Immature natural killer cell (primary cell): ENCODE data around the gene HDAC4. TPM values are rescaled to one million over a fixed set of nuclear protein-coding genes. Genes with fewer than 3 reads are reported as not detected.

Experiments
- DNase-seq, 3 donors: peaks; one replicate each; pipeline ENCODE4 v3.0.0; 2022; ENCODE audit warnings: mixed read lengths in 1 of 3
- H3K27ac Mint-ChIP-seq, 6 donors: one replicate each; pipeline ENCODE4 v1.8.0; 2020; ENCODE audit warnings: mixed read lengths in 6 of 6, mild to moderate bottlenecking in 5 of 6, inconsistent platforms in 4 of 6, moderate library complexity in 3 of 6
- H3K27me3 Mint-ChIP-seq, 3 donors: one replicate each; pipeline ENCODE4 v1.8.0; 2020 to 2021; ENCODE audit warnings: low read depth in 3 of 3, mild to moderate bottlenecking in 3 of 3, mixed read lengths in 3 of 3, moderate library complexity in 3 of 3, inconsistent platforms in 1 of 3
- H3K36me3 Mint-ChIP-seq, 3 donors: one replicate each; pipeline ENCODE4 v1.8.0; 2020; ENCODE audit warnings: mixed read lengths in 3 of 3, inconsistent platforms in 2 of 3, mild to moderate bottlenecking in 2 of 3
- H3K4me1 Mint-ChIP-seq, 2 donors: one replicate each; pipeline ENCODE4 v1.8.0; 2020; ENCODE audit warnings: inconsistent platforms in 2 of 2, mild to moderate bottlenecking in 2 of 2, mixed read lengths in 2 of 2, moderate library complexity in 1 of 2
- H3K4me3 Mint-ChIP-seq, 5 donors: one replicate each; pipeline ENCODE4 v1.8.0; 2020; ENCODE audit warnings: mild to moderate bottlenecking in 5 of 5, mixed read lengths in 5 of 5, inconsistent platforms in 3 of 5, moderate library complexity in 3 of 5
- H3K9me3 Mint-ChIP-seq, 6 donors: one replicate each; pipeline ENCODE4 v1.8.0; 2020; ENCODE audit warnings: mild to moderate bottlenecking in 6 of 6, mixed read lengths in 6 of 6, inconsistent platforms in 4 of 6, moderate library complexity in 3 of 6
- polyA plus RNA-seq, 3 donors: library from polyadenylated mRNA; unstranded; fragments of 300-500 nt; fragmentation: Illumina TruSeq; gene quantifications; one replicate each; pipeline ENCODE4 v1.2.3, GENCODE V29; 2021

Gene HDAC4
- polyA plus RNA-seq, 3 donors from 2014 or later, result 1.9 to 8.1 (median 5.1) TPM

DNA sequence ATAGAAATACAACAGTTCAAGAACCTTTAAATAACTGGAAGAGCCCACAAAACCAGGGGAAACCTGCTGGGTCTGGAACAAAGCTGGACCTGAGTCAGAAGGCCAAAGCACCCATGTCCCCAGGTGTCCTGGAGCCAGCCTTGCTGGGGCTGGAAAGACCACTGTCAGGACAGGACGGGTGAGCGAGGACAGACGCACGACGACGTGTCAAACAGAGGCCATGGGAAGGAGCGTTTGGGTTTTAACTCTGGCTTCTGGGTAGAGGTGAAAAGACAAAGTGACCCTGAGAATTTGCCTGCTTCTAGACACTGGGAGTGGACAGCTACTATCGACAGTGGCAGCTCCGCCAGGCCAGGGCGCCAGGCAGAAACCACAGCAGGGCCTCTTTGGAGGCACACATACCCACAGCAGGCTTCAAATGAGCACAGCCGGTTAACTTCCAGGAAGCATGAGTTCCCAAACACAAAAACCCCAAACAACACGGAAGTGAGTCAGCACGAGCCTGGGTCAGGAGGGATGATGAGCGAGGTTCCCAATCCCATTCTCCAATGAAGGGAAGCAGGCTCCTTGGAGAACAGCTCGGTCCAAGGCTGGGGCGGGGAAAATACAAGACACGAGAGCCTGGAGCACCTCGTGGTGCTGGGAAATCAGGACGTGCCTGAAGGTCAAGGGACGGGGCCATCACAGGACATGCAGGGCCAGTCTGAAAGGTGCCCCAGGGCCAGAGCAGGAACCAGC, 344.9 kb downstream of the HDAC4 start:
- no peak for DNase-seq
- Mint-ChIP-seq H3K27me3 (no peaks in the 10 kb centered on the region), H3K9me3 (no peaks in the 10 kb centered on the region), H3K4me3 (no peak overlapping the region), H3K27ac (peak overlapping the region in 2 of 6 donors; percentile 20 to 80), H3K36me3 (peaks cover 4 to 10% (median 9%) of the 10 kb centered on the region in 3 donors), H3K4me1 (peaks cover 1 to 7% of the 10 kb centered on the region in 2 donors)

DNA sequence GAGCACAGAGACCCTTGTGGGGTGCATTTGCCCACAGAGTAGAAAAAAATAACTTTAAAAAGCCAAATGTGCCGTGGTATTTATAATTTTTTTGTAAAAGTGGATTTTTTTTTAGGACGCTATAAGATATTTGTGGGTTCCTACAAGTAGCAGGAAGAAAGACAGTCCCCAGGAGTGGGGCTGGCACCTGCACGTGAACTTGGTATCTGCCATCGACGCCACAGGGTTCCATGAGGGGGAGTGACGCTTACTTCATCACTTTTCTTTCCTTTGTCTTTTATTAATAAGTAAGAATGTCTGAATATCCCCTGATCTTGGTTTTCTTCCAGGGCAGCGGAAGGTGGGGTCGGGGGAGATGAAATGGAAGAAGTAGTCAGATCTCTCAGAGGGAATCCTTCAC, 345.9 kb downstream of the HDAC4 start:
- no peaks in the 10 kb centered on the region for H3K9me3 Mint-ChIP-seq
- H3K27me3 Mint-ChIP-seq, result no peaks in the 10 kb centered on the region
- H3K4me3 Mint-ChIP-seq, result no peak overlapping the region
- peaks cover under 1 to 1% of the 10 kb centered on the region in 2 donors for H3K4me1 Mint-ChIP-seq
- no peak for DNase-seq
- peaks cover 4 to 10% (median 8%) of the 10 kb centered on the region in 3 donors for H3K36me3 Mint-ChIP-seq
- no peak overlapping the region for H3K27ac Mint-ChIP-seq

DNA sequence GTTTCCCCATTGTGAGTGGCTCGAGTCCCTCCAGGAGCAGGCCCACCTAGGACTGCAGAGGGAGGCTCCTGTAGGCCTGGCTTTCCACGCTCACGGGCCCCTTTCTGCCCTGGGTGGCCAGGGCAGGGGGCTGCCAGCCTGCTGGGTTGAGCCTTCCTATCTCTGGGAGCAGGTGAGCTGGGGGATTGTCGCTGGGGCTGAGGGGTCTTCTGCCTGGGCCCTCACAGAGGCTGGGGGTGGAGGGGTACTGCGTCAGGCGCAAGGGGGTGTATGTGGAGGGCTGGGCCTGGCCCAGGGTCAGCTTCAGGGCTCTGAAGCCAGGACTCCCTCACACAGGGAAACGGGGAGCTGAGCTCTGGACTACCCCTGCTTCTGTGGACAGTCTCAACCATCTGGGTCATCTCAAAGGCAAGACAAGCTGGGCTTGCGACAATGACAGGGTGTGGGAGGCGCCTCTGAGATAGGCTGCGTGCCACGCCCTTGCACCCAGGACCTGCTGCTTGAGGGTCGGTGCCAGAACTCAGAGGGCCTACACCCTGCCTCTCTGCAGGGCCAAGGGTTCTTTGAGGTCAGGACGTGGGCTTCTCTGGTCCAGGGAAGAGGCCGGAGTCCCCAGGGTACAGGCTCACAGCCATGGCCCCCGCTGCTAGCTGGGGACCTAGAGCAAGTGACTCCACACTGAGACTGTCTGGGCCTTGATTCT, 346.9 kb downstream of the HDAC4 start:
- H3K4me1 Mint-ChIP-seq, result no peaks in the 10 kb centered on the region
- H3K9me3 Mint-ChIP-seq, result no peaks in the 10 kb centered on the region
- H3K36me3 Mint-ChIP-seq, result peaks cover 4 to 10% (median 8%) of the 10 kb centered on the region in 3 donors
- no peak for DNase-seq
- no peak overlapping the region for H3K4me3 Mint-ChIP-seq
- H3K27ac Mint-ChIP-seq, result no peak overlapping the region
- no peaks in the 10 kb centered on the region for H3K27me3 Mint-ChIP-seq

DNA sequence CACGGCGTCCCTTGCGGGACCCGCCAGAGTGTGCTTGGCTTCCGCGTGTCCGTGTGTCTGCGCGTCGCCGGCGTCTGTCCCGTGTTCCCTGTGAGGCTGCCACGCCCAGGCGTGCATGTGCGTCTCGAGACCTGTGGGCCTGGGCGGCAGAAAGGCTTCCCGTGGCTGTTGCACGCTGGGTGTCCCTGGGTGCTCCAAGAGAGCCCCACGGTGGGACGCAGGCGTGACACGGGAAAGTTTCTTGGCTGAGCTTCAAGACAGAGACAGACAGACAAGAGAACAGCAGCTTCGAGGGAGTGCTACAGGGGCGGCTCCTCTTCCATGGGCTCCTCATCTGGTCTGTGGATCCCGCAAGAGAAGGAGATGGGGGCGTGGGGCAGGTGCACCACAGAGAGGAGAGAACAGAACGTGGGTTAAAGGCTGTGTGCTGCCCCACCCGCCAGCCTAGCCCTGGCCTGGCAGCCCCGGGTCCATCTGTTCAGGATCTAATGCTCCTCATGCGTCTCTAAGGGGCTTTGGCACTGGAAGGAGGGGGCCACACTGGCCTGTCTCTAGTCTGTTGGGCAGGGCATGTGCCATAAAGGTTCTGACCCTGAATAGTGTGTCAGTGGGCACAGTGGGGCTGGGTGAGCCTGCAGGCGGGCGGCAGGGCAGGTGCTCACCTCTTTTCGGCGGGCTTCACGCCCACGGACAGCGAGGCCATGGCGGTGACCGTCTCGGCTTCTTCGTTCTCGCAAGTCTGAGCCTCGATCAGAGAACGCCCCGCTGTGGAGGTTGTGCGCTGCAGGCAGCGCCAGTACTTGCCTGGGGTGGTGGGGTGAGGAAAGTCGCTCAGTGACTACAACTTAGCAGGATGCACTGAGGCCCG, 347.8 kb downstream of the HDAC4 start:
- H3K36me3 Mint-ChIP-seq, result peaks cover 4 to 10% (median 8%) of the 10 kb centered on the region in 3 donors
- H3K9me3 Mint-ChIP-seq, result no peaks in the 10 kb centered on the region
- peaks cover 0 to 2% of the 10 kb centered on the region in 2 donors for H3K4me1 Mint-ChIP-seq
- no peak for DNase-seq
- no peak overlapping the region for H3K4me3 Mint-ChIP-seq
- H3K27me3 Mint-ChIP-seq, result no peaks in the 10 kb centered on the region
- no peak overlapping the region for H3K27ac Mint-ChIP-seq

DNA sequence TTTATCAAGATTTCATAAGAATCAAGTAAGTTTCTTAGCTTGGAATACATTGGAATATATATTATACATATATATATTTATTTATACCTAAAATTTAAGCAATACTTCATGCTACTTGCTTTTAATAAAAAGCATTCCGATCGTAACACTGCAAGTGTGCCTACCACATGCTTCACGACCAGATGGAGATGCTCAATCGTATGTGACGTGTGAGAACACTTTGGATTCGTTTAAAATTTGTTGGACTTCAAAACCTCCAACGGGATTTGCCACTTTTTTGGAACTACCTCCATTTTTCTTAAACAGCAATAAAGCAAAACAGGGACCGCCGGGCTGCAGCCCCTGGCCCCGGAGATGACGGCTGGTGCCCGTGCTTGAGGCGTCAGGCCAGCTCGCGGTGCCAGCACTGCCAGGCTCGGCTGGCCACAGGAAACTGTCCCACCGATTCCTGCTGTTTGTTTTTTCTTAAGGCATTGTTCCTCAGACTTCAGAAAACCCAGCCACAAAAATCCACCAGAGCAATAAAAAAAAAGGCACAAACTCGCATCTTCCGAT, 348.9 kb downstream of the HDAC4 start:
- Mint-ChIP-seq H3K27me3 (no peaks in the 10 kb centered on the region), H3K4me3 (no peak overlapping the region), H3K9me3 (no peaks in the 10 kb centered on the region), H3K4me1 (peaks cover 0 to 2% of the 10 kb centered on the region in 2 donors), H3K27ac (no peak overlapping the region), H3K36me3 (peaks cover 4 to 10% (median 8%) of the 10 kb centered on the region in 3 donors)
- DNase-seq, result no peak

DNA sequence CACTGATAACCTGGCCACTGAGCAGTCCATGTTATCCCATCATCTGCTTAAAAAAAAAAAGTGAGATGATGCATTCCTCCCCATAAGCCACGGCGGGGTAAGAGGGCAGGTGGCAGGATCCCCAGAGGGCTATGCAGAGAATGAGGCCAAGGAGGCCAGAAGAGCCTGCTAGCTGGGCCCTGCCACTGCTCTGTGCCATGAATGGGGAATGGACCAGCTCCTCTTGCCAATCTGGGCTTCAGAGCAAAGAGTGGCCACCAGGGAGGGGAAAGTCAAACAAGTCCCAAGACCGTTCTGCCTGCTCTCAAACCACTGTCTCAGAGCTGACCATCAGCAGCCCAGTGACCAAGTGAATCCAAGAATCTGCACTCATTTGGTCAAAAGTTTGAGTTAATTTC, 350.6 kb downstream of the HDAC4 start:
- H3K9me3 Mint-ChIP-seq, result no peaks in the 10 kb centered on the region
- H3K36me3 Mint-ChIP-seq, result peaks cover 4 to 10% (median 7%) of the 10 kb centered on the region in 3 donors
- no peak for DNase-seq
- H3K27me3 Mint-ChIP-seq, result no peaks in the 10 kb centered on the region
- H3K27ac Mint-ChIP-seq, result no peak overlapping the region
- H3K4me3 Mint-ChIP-seq, result no peak overlapping the region
- H3K4me1 Mint-ChIP-seq, result peaks cover 0 to 2% of the 10 kb centered on the region in 2 donors

DNA sequence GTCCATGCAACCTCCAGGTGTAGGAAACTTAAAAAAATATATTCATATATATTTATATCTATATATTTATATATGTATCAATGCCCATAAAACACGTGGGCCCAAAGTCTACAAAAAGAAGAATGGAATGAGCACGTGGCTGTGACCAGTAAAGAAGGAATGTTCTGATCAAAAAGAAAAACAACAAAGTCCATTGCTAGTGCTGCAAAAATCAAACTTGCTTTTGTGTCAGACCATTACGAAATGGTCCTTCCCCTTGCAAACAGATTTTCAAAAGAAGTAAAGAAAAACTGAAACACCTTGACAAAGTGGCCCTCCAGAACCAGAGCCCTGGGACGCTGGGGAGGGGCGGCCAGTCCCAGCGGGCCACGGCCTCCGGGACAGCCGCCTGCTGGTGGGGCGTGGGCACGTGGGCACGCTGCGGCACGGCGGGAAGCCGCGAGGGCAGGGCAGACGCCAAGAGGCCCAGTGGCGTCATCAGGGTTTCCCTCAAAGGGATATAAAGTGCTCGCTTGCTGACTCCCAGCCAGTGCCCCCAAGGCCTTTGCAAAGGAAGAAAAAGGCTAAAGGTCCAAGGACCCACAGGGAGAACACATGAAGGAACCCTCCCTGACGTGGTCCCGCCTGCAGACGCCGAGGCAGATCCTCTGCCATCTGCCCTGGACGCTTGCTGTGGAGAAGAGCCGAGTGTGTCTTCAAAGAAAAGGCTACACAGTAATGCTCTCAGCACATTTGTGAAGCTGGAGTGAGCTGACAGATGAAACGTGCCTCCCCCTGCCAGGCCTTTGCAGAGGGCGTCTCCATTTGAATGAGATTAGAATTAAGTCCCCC, 351.2 kb downstream of the HDAC4 start:
- Mint-ChIP-seq H3K36me3 (peaks cover 3 to 6% (median 4%) of the 10 kb centered on the region in 3 donors), H3K4me3 (no peak overlapping the region), H3K4me1 (peaks cover 0 to 2% of the 10 kb centered on the region in 2 donors), H3K27ac (no peak overlapping the region), H3K9me3 (no peaks in the 10 kb centered on the region), H3K27me3 (no peaks in the 10 kb centered on the region)
- DNase-seq, result no peak

DNA sequence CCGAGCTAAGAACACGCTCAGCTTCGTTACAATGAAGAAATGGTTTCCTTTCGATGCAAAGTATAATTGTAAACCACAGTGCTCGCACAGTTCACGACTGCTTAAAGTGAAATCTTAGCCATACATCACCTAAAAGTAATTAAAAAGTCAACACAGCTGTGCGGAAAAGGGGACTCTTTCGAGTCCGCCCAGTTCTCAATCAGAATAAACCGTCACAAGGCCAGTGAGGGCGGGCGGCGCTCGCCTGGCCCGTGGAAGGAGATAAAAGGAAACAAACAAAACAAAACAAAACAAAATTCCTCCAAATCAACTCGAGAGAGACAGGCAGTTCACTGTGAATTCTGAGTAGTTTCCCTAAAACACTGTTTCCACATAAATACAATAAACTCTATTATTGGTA, 352.1 kb downstream of the HDAC4 start:
- Mint-ChIP-seq H3K36me3 (peaks cover 3 to 6% (median 4%) of the 10 kb centered on the region in 3 donors), H3K4me3 (no peak overlapping the region), H3K27me3 (no peaks in the 10 kb centered on the region), H3K9me3 (no peaks in the 10 kb centered on the region), H3K4me1 (peaks cover 0 to 2% of the 10 kb centered on the region in 2 donors), H3K27ac (no peak overlapping the region)
- no peak for DNase-seq

DNA sequence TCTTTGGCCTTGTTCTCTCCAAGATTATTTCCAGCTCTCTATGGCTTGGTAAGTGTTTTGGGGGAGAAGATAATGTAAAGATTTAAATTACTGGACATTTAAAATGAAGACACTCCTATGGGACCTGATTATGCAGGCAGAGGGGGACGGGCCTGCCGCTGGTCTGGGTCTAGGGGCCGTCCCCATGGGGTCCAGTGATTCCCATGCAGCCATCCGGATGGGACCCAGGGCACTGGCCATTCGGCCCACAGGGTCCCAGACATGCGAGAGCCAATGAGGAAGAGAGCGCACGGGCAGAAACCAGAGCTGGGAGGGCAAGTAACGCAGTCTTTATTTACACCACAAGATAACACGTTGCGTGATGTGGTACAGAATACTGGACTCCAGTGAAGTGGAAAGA, 353.0 kb downstream of the HDAC4 start:
- no peaks in the 10 kb centered on the region for H3K9me3 Mint-ChIP-seq
- peaks cover 0 to 2% of the 10 kb centered on the region in 2 donors for H3K4me1 Mint-ChIP-seq
- H3K36me3 Mint-ChIP-seq, result peaks cover under 1 to 3% (median 2%) of the 10 kb centered on the region in 3 donors
- no peak for DNase-seq
- H3K4me3 Mint-ChIP-seq, result no peak overlapping the region
- H3K27ac Mint-ChIP-seq, result peak overlapping the region in 1 of 6 donors; percentile 58
- no peaks in the 10 kb centered on the region for H3K27me3 Mint-ChIP-seq

DNA sequence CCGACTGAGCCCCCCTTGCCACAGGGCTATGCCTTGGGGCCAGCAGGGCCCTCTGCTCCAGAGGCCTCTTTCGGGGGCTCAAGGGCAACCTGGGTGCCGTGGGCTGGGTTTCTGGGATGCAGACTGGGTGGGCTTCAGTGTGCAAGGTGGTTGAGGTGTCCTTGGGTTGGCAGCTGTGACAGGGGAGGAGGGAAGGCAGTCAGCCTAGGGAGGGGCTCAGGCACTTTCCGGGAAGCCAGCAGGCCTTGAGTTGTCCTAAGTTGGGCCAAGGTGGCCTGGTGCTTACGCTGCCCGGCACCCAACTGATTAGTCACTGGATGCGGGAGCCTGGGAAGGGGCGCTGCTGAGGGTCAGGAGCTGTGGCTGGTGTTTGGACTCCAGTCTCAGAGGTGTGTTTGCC, 353.4 kb downstream of the HDAC4 start:
- peaks cover 0 to 3% (median 0%) of the 10 kb centered on the region in 3 donors for H3K36me3 Mint-ChIP-seq
- DNase-seq, result no peak
- H3K4me3 Mint-ChIP-seq, result no peak overlapping the region
- no peaks in the 10 kb centered on the region for H3K27me3 Mint-ChIP-seq
- no peak overlapping the region for H3K27ac Mint-ChIP-seq
- no peaks in the 10 kb centered on the region for H3K9me3 Mint-ChIP-seq
- peaks cover 0 to 2% of the 10 kb centered on the region in 2 donors for H3K4me1 Mint-ChIP-seq

DNA sequence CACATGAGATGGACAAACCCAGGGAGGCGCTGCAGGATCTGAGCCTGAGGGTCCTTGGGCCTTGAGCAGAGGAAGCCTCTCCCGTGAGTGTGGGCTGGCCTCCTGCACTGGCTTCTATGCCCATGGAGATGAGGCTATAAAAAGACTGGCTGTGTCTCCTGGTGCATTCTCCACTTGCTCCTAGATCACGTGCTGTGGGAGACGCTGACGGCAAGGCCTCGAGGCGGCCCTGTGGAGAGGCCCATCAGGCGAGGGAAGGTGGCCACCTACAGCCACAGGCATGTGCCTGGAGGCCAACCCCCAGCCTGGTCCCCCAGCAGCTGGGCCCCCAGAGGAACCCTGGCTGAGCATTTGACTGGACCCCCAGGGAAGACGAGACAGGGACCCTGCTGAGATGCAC, 354.0 kb downstream of the HDAC4 start:
- Mint-ChIP-seq H3K27ac (peak overlapping the region in 1 of 6 donors; percentile 8), H3K9me3 (no peaks in the 10 kb centered on the region), H3K4me1 (peaks cover 0 to 2% of the 10 kb centered on the region in 2 donors), H3K4me3 (no peak overlapping the region), H3K36me3 (no peaks in the 10 kb centered on the region), H3K27me3 (no peaks in the 10 kb centered on the region)
- DNase-seq, result no peak

DNA sequence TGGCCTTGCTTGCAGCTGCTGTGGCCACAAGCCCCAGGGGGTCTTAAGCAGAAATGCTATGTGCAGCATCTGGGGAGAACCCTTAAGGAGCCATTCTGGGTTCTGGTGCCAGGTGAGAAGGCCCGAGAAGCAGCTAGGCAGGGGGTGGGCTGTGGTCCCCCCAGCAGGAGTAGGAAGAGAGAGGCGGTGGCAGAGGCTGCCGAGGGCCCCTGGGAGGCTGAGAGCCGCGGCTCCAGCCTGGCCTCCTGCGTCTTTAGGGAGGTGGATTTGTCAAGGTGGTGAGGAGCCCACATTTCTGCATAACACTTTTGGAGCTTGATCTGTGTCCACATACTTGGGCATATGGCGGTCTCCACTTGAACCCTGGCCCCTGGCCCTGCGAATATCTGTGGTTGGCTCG, 356.5 kb downstream of the HDAC4 start:
- H3K4me3 Mint-ChIP-seq, result no peak overlapping the region
- H3K27me3 Mint-ChIP-seq, result no peaks in the 10 kb centered on the region
- no peaks in the 10 kb centered on the region for H3K9me3 Mint-ChIP-seq
- no peak overlapping the region for H3K27ac Mint-ChIP-seq
- H3K36me3 Mint-ChIP-seq, result no peaks in the 10 kb centered on the region
- no peak for DNase-seq
- peaks cover 0 to 2% of the 10 kb centered on the region in 2 donors for H3K4me1 Mint-ChIP-seq

DNA sequence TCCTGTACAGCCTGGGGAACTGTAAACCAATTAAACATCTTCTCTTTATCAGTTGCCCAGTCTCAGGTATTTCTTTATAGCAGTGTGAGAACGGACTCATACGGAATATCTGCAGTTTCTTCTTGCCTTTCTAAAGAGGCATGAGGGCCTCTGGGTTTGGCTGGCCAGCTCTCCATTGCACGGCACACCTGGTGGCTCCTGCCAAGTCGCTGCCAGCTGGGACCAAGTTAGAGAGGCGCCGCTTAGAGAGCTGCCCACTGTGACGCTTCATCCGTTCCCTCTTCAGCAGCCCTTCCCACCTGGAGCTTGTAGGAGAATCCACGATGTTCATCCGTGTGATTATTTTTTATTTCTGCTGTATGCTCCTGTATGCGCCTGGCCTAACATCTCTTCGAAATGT, 357.5 kb downstream of the HDAC4 start:
- H3K27me3 Mint-ChIP-seq, result no peaks in the 10 kb centered on the region

More for the DNA sequence above, 357.5 kb downstream of the HDAC4 start:
- no peaks in the 10 kb centered on the region for H3K36me3 Mint-ChIP-seq
- H3K27ac Mint-ChIP-seq, result no peak overlapping the region
- no peak for DNase-seq
- no peaks in the 10 kb centered on the region for H3K9me3 Mint-ChIP-seq
- H3K4me1 Mint-ChIP-seq, result peaks cover 0 to 2% of the 10 kb centered on the region in 2 donors
- no peak overlapping the region for H3K4me3 Mint-ChIP-seq
